Measurements from ENCODE around the gene SPRY2.

The SPRY2 gene, protein sequence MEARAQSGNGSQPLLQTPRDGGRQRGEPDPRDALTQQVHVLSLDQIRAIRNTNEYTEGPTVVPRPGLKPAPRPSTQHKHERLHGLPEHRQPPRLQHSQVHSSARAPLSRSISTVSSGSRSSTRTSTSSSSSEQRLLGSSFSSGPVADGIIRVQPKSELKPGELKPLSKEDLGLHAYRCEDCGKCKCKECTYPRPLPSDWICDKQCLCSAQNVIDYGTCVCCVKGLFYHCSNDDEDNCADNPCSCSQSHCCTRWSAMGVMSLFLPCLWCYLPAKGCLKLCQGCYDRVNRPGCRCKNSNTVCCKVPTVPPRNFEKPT

DNA sequence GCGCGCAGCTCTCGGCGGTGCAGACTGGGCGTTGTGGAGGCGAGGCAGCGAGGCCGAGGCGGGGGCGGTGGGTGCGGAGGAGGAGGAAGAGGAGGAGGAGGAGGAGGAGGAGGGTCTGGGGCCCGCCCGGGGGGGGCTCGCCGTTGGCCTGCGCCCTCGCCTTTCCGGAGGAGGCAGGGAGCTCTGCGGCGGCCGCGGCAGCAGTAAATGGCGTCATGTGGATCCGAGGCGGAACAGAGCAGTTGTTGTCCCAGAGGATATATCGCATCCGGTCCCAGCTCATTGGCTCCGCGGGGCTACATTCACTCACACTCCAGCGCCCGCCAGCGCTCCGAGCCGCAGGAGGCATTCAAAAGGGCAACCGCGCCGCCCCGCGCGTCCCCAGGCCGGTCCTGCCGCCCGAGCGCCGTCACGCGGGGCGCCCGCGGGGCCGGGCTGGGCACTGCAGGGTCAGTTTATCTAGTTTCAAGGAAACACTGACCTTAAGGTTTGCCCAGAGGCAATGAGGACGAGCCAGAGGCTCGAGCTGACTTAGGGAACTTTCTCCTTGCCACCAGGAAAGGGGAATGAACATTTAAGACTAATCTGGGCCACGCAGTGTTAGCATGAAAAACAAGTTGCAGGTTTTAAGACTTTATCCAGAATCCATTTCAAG lies at the start of gene SPRY2:
Gene SPRY2, minus strand, starts transcription at position 26 of the 655 bp plus-strand sequence. CDS start 3,421 bp downstream, outside the sequence.
- no peaks in the 10 kb centered on the region for H3K9me3 ChIP-seq (ENCODE audit: control insufficient read depth, low read length)
- H3K27me3 ChIP-seq (ENCODE audit: control insufficient read depth, insufficient read depth, low read length), result no peaks in the 10 kb centered on the region
- H3K4me1 ChIP-seq (ENCODE audit: control insufficient read depth, insufficient read depth, low read length), result peaks cover 13% of the 10 kb centered on the region
- peak within 1 kb of the TSS; percentile 95 for H3K4me3 ChIP-seq (ENCODE audit: low read length)
- peaks cover 7% of the 10 kb centered on the region for H3K36me3 ChIP-seq (ENCODE audit: control insufficient read depth, insufficient read depth, low read length)
- peak within 1 kb of the TSS; percentile 97 for H3K9ac ChIP-seq (ENCODE audit: low read length)

DNA sequence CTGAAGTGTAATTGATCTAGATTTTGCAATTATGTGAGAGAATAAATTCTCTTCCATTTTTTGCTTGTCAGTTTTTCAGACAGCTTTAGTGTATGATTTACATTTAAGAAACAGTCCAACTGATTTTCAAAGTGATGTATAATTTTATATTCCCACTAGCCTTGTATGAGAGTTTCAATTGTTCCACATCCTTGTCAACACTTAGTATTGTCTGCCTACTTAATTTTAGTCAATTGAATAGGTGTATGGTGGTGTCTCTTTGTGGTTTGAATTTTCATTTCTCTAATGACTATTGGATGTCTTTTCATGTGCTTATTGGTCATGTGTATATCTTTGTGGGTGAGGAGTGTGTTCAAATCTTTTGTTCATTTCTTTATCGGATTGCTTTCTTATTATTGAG lies 49.4 kb upstream of the SPRY2 start:
- H3K4me3 ChIP-seq (ENCODE audit: low read length), result no peak overlapping the region
- H3K27me3 ChIP-seq (ENCODE audit: control insufficient read depth, insufficient read depth, low read length), result no peaks in the 10 kb centered on the region
- H3K9me3 ChIP-seq (ENCODE audit: control insufficient read depth, low read length), result no peaks in the 10 kb centered on the region
- H3K36me3 ChIP-seq (ENCODE audit: control insufficient read depth, insufficient read depth, low read length), result no peaks in the 10 kb centered on the region
- H3K4me1 ChIP-seq (ENCODE audit: control insufficient read depth, insufficient read depth, low read length), result no peaks in the 10 kb centered on the region
- no peak overlapping the region for H3K9ac ChIP-seq (ENCODE audit: low read length)

DNA sequence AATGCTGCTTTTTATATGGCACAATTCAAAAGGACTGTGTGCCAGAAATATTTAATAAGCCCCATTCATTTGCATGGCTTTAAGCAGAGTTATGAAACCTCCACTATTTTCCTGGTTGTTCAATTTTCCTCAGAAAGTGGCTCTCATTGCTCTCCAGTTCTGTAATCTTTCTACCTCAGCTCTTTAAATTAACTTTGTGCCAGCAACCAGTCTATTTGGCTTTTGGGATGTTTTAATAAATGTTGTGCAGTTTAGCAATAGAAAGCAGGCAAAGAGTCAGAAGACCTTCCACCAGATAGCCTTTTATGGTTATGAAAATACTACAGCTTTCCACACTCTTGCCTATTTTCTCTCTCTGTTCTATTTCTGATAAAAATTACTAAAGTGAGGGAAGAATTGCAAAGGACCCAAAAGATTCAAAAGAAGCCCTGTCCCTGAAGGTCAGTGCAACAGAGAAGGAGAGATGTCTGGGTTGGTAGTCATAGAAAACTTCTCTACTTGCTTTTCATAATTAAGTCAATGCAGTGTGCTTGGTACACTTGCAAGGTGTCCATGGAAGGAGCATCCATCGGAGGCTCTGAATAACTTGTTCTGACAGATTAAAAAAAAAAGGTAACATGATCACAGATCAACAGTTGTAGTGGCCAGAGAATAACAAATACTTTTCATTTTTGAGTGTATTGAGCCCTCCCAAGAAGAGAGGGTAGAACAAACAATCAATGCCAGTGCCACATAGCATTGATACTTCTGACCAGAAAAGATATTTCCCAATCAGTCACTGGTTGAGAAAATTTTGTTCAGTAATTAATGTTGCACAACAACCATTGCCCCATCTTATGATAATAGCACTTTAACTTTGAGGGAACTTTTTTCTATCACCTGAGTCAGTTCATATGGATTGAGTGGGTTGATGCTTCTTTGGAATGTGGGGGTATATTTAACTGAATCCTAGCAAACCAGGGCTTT lies 48.4 kb upstream of the SPRY2 start:
- Histone ChIP-seq H3K36me3 (ENCODE audit: control insufficient read depth, insufficient read depth, low read length) (no peaks in the 10 kb centered on the region), H3K4me3 (ENCODE audit: low read length) (no peak overlapping the region), H3K27me3 (ENCODE audit: control insufficient read depth, insufficient read depth, low read length) (no peaks in the 10 kb centered on the region), H3K9ac (ENCODE audit: low read length) (no peak overlapping the region), H3K9me3 (ENCODE audit: control insufficient read depth, low read length) (no peaks in the 10 kb centered on the region), H3K4me1 (ENCODE audit: control insufficient read depth, insufficient read depth, low read length) (no peaks in the 10 kb centered on the region)

DNA sequence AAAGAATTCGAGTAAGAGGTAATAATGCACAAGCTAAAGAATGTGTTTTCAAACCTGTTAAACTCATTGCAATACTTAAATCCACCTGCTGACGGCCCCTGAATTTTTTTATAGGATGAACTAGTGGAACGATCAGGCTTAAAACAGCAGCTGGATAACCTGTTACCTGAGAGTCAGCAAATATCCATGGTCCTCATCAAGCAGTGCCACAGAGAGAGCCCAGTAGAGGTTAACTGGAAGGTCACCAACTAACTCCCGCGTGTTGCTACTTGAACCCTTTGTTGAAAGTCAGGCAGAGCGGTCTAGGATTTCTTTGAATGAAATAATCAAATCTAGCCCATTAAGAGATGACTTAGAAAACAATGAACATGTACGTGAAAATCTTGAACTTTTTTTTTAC lies 47.6 kb upstream of the SPRY2 start:
- Histone ChIP-seq H3K9ac (ENCODE audit: low read length) (no peak overlapping the region), H3K9me3 (ENCODE audit: control insufficient read depth, low read length) (no peaks in the 10 kb centered on the region), H3K27me3 (ENCODE audit: control insufficient read depth, insufficient read depth, low read length) (no peaks in the 10 kb centered on the region), H3K36me3 (ENCODE audit: control insufficient read depth, insufficient read depth, low read length) (no peaks in the 10 kb centered on the region), H3K4me1 (ENCODE audit: control insufficient read depth, insufficient read depth, low read length) (no peaks in the 10 kb centered on the region), H3K4me3 (ENCODE audit: low read length) (no peak overlapping the region)

DNA sequence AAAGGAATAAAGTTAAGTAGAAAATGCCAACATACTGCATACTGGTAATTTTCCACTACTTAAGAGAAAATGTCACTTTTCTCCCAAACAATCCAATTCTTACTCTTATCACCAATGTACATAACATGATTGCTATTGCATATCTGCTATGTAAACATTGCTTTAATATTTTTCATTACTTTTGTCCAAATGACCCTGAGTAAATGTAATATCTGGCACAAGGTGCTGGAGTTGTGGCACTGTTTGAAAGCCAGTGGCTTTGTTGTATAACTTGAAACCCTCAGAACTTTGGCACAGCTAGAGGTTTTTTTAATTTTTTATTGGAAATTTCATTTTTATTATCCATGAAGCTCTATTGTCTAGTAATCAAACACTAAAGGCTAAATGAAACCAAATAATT lies 45.7 kb upstream of the SPRY2 start:
- Histone ChIP-seq H3K27me3 (ENCODE audit: control insufficient read depth, insufficient read depth, low read length) (no peaks in the 10 kb centered on the region), H3K9me3 (ENCODE audit: control insufficient read depth, low read length) (no peaks in the 10 kb centered on the region), H3K9ac (ENCODE audit: low read length) (no peak overlapping the region), H3K4me3 (ENCODE audit: low read length) (no peak overlapping the region), H3K4me1 (ENCODE audit: control insufficient read depth, insufficient read depth, low read length) (no peaks in the 10 kb centered on the region), H3K36me3 (ENCODE audit: control insufficient read depth, insufficient read depth, low read length) (no peaks in the 10 kb centered on the region)

DNA sequence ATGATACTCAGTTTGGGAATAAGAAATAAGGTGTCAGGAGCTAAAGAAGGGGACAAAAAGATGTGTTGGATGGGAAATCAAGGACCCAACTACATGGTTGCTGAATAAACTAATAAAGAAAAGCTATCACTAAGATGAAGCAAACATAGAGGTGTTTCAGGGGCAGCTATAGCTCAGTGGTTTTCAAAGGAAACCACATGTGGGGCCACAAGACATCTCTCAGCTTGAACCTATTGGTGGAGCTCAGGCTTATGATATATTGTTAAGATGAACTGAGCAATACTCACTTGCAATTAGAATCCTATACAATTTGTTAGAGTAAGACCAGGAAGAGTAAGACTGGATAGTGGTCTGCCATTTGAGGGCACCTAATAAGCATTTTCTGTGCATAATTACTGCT lies 45.1 kb upstream of the SPRY2 start:
- Histone ChIP-seq H3K27me3 (ENCODE audit: control insufficient read depth, insufficient read depth, low read length) (no peaks in the 10 kb centered on the region), H3K9me3 (ENCODE audit: control insufficient read depth, low read length) (no peaks in the 10 kb centered on the region), H3K9ac (ENCODE audit: low read length) (no peak overlapping the region), H3K36me3 (ENCODE audit: control insufficient read depth, insufficient read depth, low read length) (no peaks in the 10 kb centered on the region), H3K4me1 (ENCODE audit: control insufficient read depth, insufficient read depth, low read length) (no peaks in the 10 kb centered on the region), H3K4me3 (ENCODE audit: low read length) (no peak overlapping the region)

DNA sequence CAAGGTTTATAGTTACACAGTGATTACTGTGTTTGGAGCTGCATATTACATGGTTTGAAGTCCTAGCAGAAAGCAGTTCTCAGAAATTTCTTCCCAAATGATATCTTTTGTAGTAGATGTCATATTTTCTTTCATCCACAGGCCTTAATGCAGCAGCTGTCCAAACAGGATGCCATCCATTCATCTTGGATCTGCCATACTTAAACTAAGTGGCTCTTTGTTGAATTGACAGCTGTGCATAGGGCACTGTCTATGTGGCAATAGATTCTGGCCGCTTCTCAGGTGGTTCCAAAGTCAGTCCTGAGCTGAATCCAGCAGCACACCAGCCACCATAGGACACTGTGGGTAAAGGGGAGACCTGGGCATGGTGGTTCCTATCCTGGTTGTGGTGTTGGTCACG lies 41.6 kb upstream of the SPRY2 start:
- no peaks in the 10 kb centered on the region for H3K4me1 ChIP-seq (ENCODE audit: control insufficient read depth, insufficient read depth, low read length)
- no peaks in the 10 kb centered on the region for H3K27me3 ChIP-seq (ENCODE audit: control insufficient read depth, insufficient read depth, low read length)
- no peak overlapping the region for H3K9ac ChIP-seq (ENCODE audit: low read length)
- H3K36me3 ChIP-seq (ENCODE audit: control insufficient read depth, insufficient read depth, low read length), result no peaks in the 10 kb centered on the region
- no peaks in the 10 kb centered on the region for H3K9me3 ChIP-seq (ENCODE audit: control insufficient read depth, low read length)
- no peak overlapping the region for H3K4me3 ChIP-seq (ENCODE audit: low read length)

DNA sequence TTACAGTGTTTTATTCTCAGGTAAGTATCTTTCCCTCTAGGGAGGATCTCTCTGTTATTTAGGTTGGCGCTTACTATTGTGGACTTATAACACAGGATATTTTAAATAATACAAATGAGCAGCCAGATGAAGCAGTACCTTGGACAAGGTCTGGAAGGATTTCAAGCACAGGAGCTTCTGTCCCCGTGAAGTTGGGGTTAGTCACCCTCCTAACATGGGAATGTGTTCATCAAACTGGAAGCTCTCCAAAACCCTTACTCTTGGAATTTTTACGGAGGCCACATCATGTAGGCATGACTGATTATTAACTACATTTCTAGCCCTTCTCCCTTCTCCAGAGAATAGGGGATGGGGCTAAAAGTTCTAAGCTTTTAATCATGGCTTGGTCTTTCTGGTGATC lies 38.3 kb upstream of the SPRY2 start:
- Histone ChIP-seq H3K4me3 (ENCODE audit: low read length) (no peak overlapping the region), H3K9ac (ENCODE audit: low read length) (no peak overlapping the region)

DNA sequence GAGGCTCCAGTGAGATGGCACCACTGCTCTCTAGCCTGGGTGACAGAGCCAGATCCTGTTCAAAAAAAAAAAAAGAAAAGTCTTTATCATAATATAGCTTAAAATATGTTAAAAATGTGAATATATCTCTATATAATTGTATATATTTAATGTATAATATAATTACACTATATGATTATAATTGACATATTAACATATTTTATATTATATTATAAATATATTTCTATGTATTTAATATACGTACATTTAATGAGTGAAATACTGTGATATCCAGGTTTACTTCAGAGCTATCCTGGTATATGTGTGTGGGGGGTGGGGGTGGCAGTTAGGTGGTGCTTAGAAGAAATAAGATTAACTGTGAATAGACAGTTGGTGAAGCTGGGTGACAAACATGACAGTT lies 35.6 kb upstream of the SPRY2 start:
- Histone ChIP-seq H3K4me1 (ENCODE audit: control insufficient read depth, insufficient read depth, low read length) (no peaks in the 10 kb centered on the region), H3K27me3 (ENCODE audit: control insufficient read depth, insufficient read depth, low read length) (no peaks in the 10 kb centered on the region), H3K9me3 (ENCODE audit: control insufficient read depth, low read length) (no peaks in the 10 kb centered on the region), H3K9ac (ENCODE audit: low read length) (no peak overlapping the region), H3K36me3 (ENCODE audit: control insufficient read depth, insufficient read depth, low read length) (no peaks in the 10 kb centered on the region), H3K4me3 (ENCODE audit: low read length) (no peak overlapping the region)

More for the DNA sequence above, 38.3 kb upstream of the SPRY2 start:
- no peaks in the 10 kb centered on the region for H3K27me3 ChIP-seq (ENCODE audit: control insufficient read depth, insufficient read depth, low read length)
- no peaks in the 10 kb centered on the region for H3K4me1 ChIP-seq (ENCODE audit: control insufficient read depth, insufficient read depth, low read length)
- H3K36me3 ChIP-seq (ENCODE audit: control insufficient read depth, insufficient read depth, low read length), result no peaks in the 10 kb centered on the region
- no peaks in the 10 kb centered on the region for H3K9me3 ChIP-seq (ENCODE audit: control insufficient read depth, low read length)

DNA sequence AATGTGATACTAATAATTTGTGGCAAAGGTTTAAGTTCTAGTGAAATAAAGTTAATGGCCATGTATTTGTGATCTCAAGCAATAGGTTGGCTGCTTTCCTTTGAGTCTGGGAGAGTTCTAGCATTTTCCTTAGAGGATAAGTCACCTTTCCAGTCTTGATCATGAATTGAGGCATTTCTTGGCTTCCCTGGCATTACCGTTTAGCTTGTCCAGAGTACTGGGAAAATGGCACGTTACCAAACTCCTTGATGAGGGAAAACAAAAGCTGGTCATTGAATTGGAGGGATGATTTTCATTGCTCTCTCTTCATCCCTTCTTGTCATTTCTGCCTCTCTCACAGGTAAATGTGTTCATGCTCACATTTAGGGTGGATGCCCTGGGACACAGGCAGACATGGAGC lies 34.0 kb upstream of the SPRY2 start:
- no peaks in the 10 kb centered on the region for H3K36me3 ChIP-seq (ENCODE audit: control insufficient read depth, insufficient read depth, low read length)
- no peak overlapping the region for H3K9ac ChIP-seq (ENCODE audit: low read length)
- no peak overlapping the region for H3K4me3 ChIP-seq (ENCODE audit: low read length)
- no peaks in the 10 kb centered on the region for H3K27me3 ChIP-seq (ENCODE audit: control insufficient read depth, insufficient read depth, low read length)
- peaks cover 5% of the 10 kb centered on the region for H3K4me1 ChIP-seq (ENCODE audit: control insufficient read depth, insufficient read depth, low read length)
- no peaks in the 10 kb centered on the region for H3K9me3 ChIP-seq (ENCODE audit: control insufficient read depth, low read length)

DNA sequence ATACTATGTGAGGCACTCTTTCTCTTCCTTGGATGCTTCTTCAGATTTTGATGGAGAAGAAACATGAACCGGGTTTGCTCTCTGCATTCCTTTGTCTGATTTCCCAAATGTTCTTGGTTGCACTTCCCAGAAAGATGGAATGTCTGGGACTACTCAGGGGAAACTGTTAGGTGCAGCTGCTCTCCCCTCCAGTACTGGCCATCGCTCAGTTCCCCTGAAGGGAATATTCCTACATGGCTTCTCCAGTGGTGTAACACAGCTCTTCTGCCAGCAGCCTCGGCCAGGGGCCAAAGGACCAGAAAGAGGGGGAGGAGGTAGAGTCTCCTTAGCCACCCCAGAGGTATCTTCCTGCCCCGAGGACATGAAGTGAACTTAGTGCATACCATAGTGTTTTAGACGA lies 33.5 kb upstream of the SPRY2 start:
- H3K9ac ChIP-seq (ENCODE audit: low read length), result no peak overlapping the region

More for the DNA sequence above, 33.5 kb upstream of the SPRY2 start:
- Histone ChIP-seq H3K36me3 (ENCODE audit: control insufficient read depth, insufficient read depth, low read length) (no peaks in the 10 kb centered on the region), H3K4me1 (ENCODE audit: control insufficient read depth, insufficient read depth, low read length) (peaks cover 5% of the 10 kb centered on the region), H3K9me3 (ENCODE audit: control insufficient read depth, low read length) (no peaks in the 10 kb centered on the region), H3K27me3 (ENCODE audit: control insufficient read depth, insufficient read depth, low read length) (no peaks in the 10 kb centered on the region), H3K4me3 (ENCODE audit: low read length) (no peak overlapping the region)
